ENCODE data around the gene P3H3.

P3H3 gene

GRCh38 chr12:6871052-6871957 lies 43.1 kb downstream of the P3H3 start (continued):
- TF ChIP-seq PRDM4 (tag by site-specific recombination; IDR thresholded peaks at IDR 0.05) (no peak), ZNF629 (tag by site-specific recombination; IDR thresholded peaks at IDR 0.05) (no peak), ZNF623 (tag by site-specific recombination; IDR thresholded peaks at IDR 0.05) (no peak), ZNF394 (tag by site-specific recombination; IDR thresholded peaks at IDR 0.05; ENCODE audit: borderline replicate concordance) (no peak), ZNF776 (tag by site-specific recombination; IDR thresholded peaks at IDR 0.05; ENCODE audit: borderline replicate concordance) (no peak), ZNF214 (tag by site-specific recombination; IDR thresholded peaks at IDR 0.05; ENCODE audit: borderline replicate concordance) (no peak), ZNF433 (tag by site-specific recombination; IDR thresholded peaks at IDR 0.05; ENCODE audit: low read depth) (no peak), SP3 (tag by site-specific recombination; IDR thresholded peaks at IDR 0.05) (peak; percentile 78), ZBTB1 (tag by site-specific recombination; IDR thresholded peaks at IDR 0.05) (no peak), PBX3 (CRISPR knock-in tag; IDR thresholded peaks at IDR 0.05) (no peak), ZNF138 (tag by site-specific recombination; IDR thresholded peaks at IDR 0.05; ENCODE audit: borderline replicate concordance) (no peak), ZNF544 (tag by site-specific recombination; IDR thresholded peaks at IDR 0.05) (no peak), ZNF580 (tag by site-specific recombination; IDR thresholded peaks at IDR 0.05) (no peak), GLIS2 (tag by site-specific recombination; IDR thresholded peaks at IDR 0.05) (peak; percentile 58), ZNF596 (tag by site-specific recombination; IDR thresholded peaks at IDR 0.05) (no peak), ZNF529 (tag by site-specific recombination; IDR thresholded peaks at IDR 0.05; ENCODE audit: insufficient replicate concordance) (no peak), ZNF530 (tag by site-specific recombination; IDR thresholded peaks at IDR 0.05; ENCODE audit: low read depth) (no peak), ZSCAN30 (tag by site-specific recombination; IDR thresholded peaks at IDR 0.05) (no peak), ZNF558 (tag by site-specific recombination; IDR thresholded peaks at IDR 0.05) (no peak), ZNF585B (tag by site-specific recombination; IDR thresholded peaks at IDR 0.05) (no peak), PRDM2 (tag by site-specific recombination; IDR thresholded peaks at IDR 0.05; ENCODE audit: borderline replicate concordance) (peak; percentile 69; the same call in 1 of the 2 replicates), ZFHX2 (tag by site-specific recombination; conservative IDR thresholded peaks at IDR 0.05) (peak; percentile 44), ZNF792 (tag by site-specific recombination; IDR thresholded peaks at IDR 0.05) (no peak), ZNF501 (tag by site-specific recombination; IDR thresholded peaks at IDR 0.05) (no peak), SALL2 (tag by site-specific recombination; IDR thresholded peaks at IDR 0.05; ENCODE audit: borderline replicate concordance) (no peak), ATF2 (tag by site-specific recombination; IDR thresholded peaks at IDR 0.05; ENCODE audit: low read depth) (no peak), TCF7L2 (IDR thresholded peaks at IDR 0.05; ENCODE audit: borderline replicate concordance, low read depth, low read length) (no peak)
